Measurements from ENCODE around the gene PIP4K2A.

The PIP4K2A gene

GRCh38 chr10:22630234-22631174 lies 83.9 kb downstream of the PIP4K2A start:
- Mint-ChIP-seq H3K36me3 (peaks cover 5% of the 10 kb centered on the region), H3K9me3 (peaks cover 1% of the 10 kb centered on the region), H3K27ac (peak overlapping the region; percentile 96), H3K4me1 (peaks cover 66% of the 10 kb centered on the region), H3K27me3 (no peaks in the 10 kb centered on the region), H3K4me3 (peak overlapping the region; percentile 81)
- DNase-seq (ENCODE audit: low spot score in 2 of 2) = peak in 1 of 2 donors; percentile 37
- peak; percentile 87 for ATAC-seq (ENCODE audit: low read depth)

GRCh38 chr10:22629852-22630233 lies 84.5 kb downstream of the PIP4K2A start:
- DNase-seq (ENCODE audit: low spot score in 2 of 2) = no peak
- H3K27ac Mint-ChIP-seq = peak overlapping the region; percentile 96
- peaks cover 61% of the 10 kb centered on the region for H3K4me1 Mint-ChIP-seq
- H3K4me3 Mint-ChIP-seq = peak overlapping the region; percentile 81
- H3K9me3 Mint-ChIP-seq = no peaks in the 10 kb centered on the region
- peaks cover 1% of the 10 kb centered on the region for H3K36me3 Mint-ChIP-seq
- ATAC-seq (ENCODE audit: low read depth) = peak; percentile 17
- H3K27me3 Mint-ChIP-seq = no peaks in the 10 kb centered on the region

- H3K9me3 Mint-ChIP-seq = no peaks in the 10 kb centered on the region
- ATAC-seq (ENCODE audit: low read depth) (no peak), DNase-seq (ENCODE audit: low spot score in 2 of 2) (no peak)
- no peaks in the 10 kb centered on the region for H3K27me3 Mint-ChIP-seq
- H3K4me1 Mint-ChIP-seq = peaks cover 59% of the 10 kb centered on the region
- H3K36me3 Mint-ChIP-seq = no peaks in the 10 kb centered on the region
- H3K4me3 Mint-ChIP-seq = peak overlapping the region; percentile 9
- H3K27ac Mint-ChIP-seq = peak overlapping the region; percentile 96
Observed at GRCh38 chr10:22629126-22629525, 85.3 kb downstream of the PIP4K2A start.

GRCh38 chr10:22628309-22628708 lies 86.1 kb downstream of the PIP4K2A start:
- peaks cover 60% of the 10 kb centered on the region for H3K4me1 Mint-ChIP-seq
- no peak for DNase-seq (ENCODE audit: low spot score in 2 of 2)
- no peak for ATAC-seq (ENCODE audit: low read depth)
- no peaks in the 10 kb centered on the region for H3K27me3 Mint-ChIP-seq
- no peaks in the 10 kb centered on the region for H3K36me3 Mint-ChIP-seq
- H3K27ac Mint-ChIP-seq = peak overlapping the region; percentile 96
- no peaks in the 10 kb centered on the region for H3K9me3 Mint-ChIP-seq
- H3K4me3 Mint-ChIP-seq = peak overlapping the region; percentile 24

GRCh38 chr10:22626784-22627183 lies 87.6 kb downstream of the PIP4K2A start:
- Mint-ChIP-seq H3K4me1 (peaks cover 64% of the 10 kb centered on the region), H3K27ac (peak overlapping the region; percentile 90), H3K36me3 (peaks cover 3% of the 10 kb centered on the region), H3K4me3 (peak overlapping the region; percentile 59), H3K9me3 (no peaks in the 10 kb centered on the region), H3K27me3 (no peaks in the 10 kb centered on the region)
- ATAC-seq (ENCODE audit: low read depth) (no peak), DNase-seq (ENCODE audit: low spot score in 2 of 2) (no peak)

- ATAC-seq (ENCODE audit: low read depth) = no peak
- H3K4me3 Mint-ChIP-seq = no peak overlapping the region
- H3K36me3 Mint-ChIP-seq = peaks cover 3% of the 10 kb centered on the region
Observed at GRCh38 chr10:22625516-22626290, 88.7 kb downstream of the PIP4K2A start.

GRCh38 chr10:22624287-22624738 lies 90.1 kb downstream of the PIP4K2A start:
- Mint-ChIP-seq H3K27ac (peak overlapping the region; percentile 70), H3K4me3 (no peak overlapping the region), H3K9me3 (no peaks in the 10 kb centered on the region), H3K36me3 (peaks cover 3% of the 10 kb centered on the region), H3K27me3 (no peaks in the 10 kb centered on the region), H3K4me1 (peaks cover 59% of the 10 kb centered on the region)
- ATAC-seq (ENCODE audit: low read depth) (no peak), DNase-seq (ENCODE audit: low spot score in 2 of 2) (no peak)

More at GRCh38 chr10:22625516-22626290, 88.7 kb downstream of the PIP4K2A start:
- Mint-ChIP-seq H3K4me1 (peaks cover 59% of the 10 kb centered on the region), H3K27ac (peak overlapping the region; percentile 90), H3K27me3 (no peaks in the 10 kb centered on the region), H3K9me3 (no peaks in the 10 kb centered on the region)
- DNase-seq (ENCODE audit: low spot score in 2 of 2) = no peak

GRCh38 chr10:22623633-22624253 lies 90.6 kb downstream of the PIP4K2A start:
- Mint-ChIP-seq H3K9me3 (no peaks in the 10 kb centered on the region), H3K36me3 (peaks cover 3% of the 10 kb centered on the region), H3K4me1 (peaks cover 57% of the 10 kb centered on the region), H3K4me3 (no peak overlapping the region), H3K27ac (peak overlapping the region; percentile 87), H3K27me3 (no peaks in the 10 kb centered on the region)
- DNase-seq (ENCODE audit: low spot score in 2 of 2) = no peak
- peak; percentile 32 for ATAC-seq (ENCODE audit: low read depth)

- no peaks in the 10 kb centered on the region for H3K27me3 Mint-ChIP-seq
- H3K9me3 Mint-ChIP-seq = no peaks in the 10 kb centered on the region
- ATAC-seq (ENCODE audit: low read depth) (no peak), DNase-seq (ENCODE audit: low spot score in 2 of 2) (no peak)
- H3K27ac Mint-ChIP-seq = peak overlapping the region; percentile 87
- peaks cover 3% of the 10 kb centered on the region for H3K36me3 Mint-ChIP-seq
- H3K4me1 Mint-ChIP-seq = peaks cover 65% of the 10 kb centered on the region
- no peak overlapping the region for H3K4me3 Mint-ChIP-seq
Observed at GRCh38 chr10:22622242-22622806, 92.1 kb downstream of the PIP4K2A start.

GRCh38 chr10:22621726-22622125 lies 92.7 kb downstream of the PIP4K2A start:
- Mint-ChIP-seq H3K36me3 (peaks cover 3% of the 10 kb centered on the region), H3K27ac (peak overlapping the region; percentile 87), H3K4me1 (peaks cover 59% of the 10 kb centered on the region), H3K4me3 (no peak overlapping the region), H3K27me3 (no peaks in the 10 kb centered on the region), H3K9me3 (no peaks in the 10 kb centered on the region)
- DNase-seq (ENCODE audit: low spot score in 2 of 2) (no peak), ATAC-seq (ENCODE audit: low read depth) (no peak)

GRCh38 chr10:22620929-22621328 lies 93.4 kb downstream of the PIP4K2A start:
- DNase-seq (ENCODE audit: low spot score in 2 of 2) (no peak), ATAC-seq (ENCODE audit: low read depth) (no peak)
- peaks cover 59% of the 10 kb centered on the region for H3K4me1 Mint-ChIP-seq
- no peak overlapping the region for H3K4me3 Mint-ChIP-seq
- no peaks in the 10 kb centered on the region for H3K9me3 Mint-ChIP-seq
- no peaks in the 10 kb centered on the region for H3K27me3 Mint-ChIP-seq
- peaks cover 3% of the 10 kb centered on the region for H3K36me3 Mint-ChIP-seq
- peak overlapping the region; percentile 87 for H3K27ac Mint-ChIP-seq

GRCh38 chr10:22620140-22620857 lies 94.1 kb downstream of the PIP4K2A start:
- ATAC-seq (ENCODE audit: low read depth) = no peak
- Mint-ChIP-seq H3K9me3 (no peaks in the 10 kb centered on the region), H3K27ac (peak overlapping the region; percentile 87), H3K27me3 (no peaks in the 10 kb centered on the region), H3K36me3 (peaks cover 3% of the 10 kb centered on the region), H3K4me3 (no peak overlapping the region), H3K4me1 (peaks cover 58% of the 10 kb centered on the region)
- DNase-seq (ENCODE audit: low spot score in 2 of 2) = no peak

- Mint-ChIP-seq H3K4me1 (peaks cover 57% of the 10 kb centered on the region), H3K4me3 (no peak overlapping the region), H3K9me3 (no peaks in the 10 kb centered on the region), H3K36me3 (peaks cover 3% of the 10 kb centered on the region), H3K27me3 (no peaks in the 10 kb centered on the region), H3K27ac (peak overlapping the region; percentile 98)
- DNase-seq (ENCODE audit: low spot score in 2 of 2) (no peak), ATAC-seq (ENCODE audit: low read depth) (no peak)
Observed at GRCh38 chr10:22619101-22619500, 95.3 kb downstream of the PIP4K2A start.

Measured in memory B cell (primary cell).